ENCODE measurements around the gene CSTB. TPM values are rescaled to one million over a fixed set of nuclear protein-coding genes. Genes with fewer than 3 reads are reported as not detected.

CSTB gene
- total RNA-seq, 4 donors from 2014 or later: 375 to 700 (median 481) TPM

- Histone ChIP-seq H3K27me3 (no peaks in the 10 kb centered on the region), H3K4me1 (peaks cover 0 to 9% (median 0%) of the 10 kb centered on the region in 3 donors), H3K9me3 (no peaks in the 10 kb centered on the region), H3K36me3 (peaks cover 38 to 100% (median 56%) of the 10 kb centered on the region in 3 donors), H3K27ac (no peak overlapping the region), H3K4me3 (no peak overlapping the region)
- intact Hi-C loops (cut with DNase I): no loop called here
- no peak for TF ChIP-seq POLR2A (IDR thresholded peaks at IDR 0.05)
- TF ChIP-seq, protein P1, sequence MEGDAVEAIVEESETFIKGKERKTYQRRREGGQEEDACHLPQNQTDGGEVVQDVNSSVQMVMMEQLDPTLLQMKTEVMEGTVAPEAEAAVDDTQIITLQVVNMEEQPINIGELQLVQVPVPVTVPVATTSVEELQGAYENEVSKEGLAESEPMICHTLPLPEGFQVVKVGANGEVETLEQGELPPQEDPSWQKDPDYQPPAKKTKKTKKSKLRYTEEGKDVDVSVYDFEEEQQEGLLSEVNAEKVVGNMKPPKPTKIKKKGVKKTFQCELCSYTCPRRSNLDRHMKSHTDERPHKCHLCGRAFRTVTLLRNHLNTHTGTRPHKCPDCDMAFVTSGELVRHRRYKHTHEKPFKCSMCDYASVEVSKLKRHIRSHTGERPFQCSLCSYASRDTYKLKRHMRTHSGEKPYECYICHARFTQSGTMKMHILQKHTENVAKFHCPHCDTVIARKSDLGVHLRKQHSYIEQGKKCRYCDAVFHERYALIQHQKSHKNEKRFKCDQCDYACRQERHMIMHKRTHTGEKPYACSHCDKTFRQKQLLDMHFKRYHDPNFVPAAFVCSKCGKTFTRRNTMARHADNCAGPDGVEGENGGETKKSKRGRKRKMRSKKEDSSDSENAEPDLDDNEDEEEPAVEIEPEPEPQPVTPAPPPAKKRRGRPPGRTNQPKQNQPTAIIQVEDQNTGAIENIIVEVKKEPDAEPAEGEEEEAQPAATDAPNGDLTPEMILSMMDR (IDR thresholded peaks at IDR 0.05): no peak
- DNase-seq: no peak
- WGBS, 2 donors: 73 to 80% methylated on average over 18 to 19 of the region's 28 CpGs
These were observed 25.6 kb downstream of the CSTB start for GRCh38 chr21:43750339-43751033.

DNA sequence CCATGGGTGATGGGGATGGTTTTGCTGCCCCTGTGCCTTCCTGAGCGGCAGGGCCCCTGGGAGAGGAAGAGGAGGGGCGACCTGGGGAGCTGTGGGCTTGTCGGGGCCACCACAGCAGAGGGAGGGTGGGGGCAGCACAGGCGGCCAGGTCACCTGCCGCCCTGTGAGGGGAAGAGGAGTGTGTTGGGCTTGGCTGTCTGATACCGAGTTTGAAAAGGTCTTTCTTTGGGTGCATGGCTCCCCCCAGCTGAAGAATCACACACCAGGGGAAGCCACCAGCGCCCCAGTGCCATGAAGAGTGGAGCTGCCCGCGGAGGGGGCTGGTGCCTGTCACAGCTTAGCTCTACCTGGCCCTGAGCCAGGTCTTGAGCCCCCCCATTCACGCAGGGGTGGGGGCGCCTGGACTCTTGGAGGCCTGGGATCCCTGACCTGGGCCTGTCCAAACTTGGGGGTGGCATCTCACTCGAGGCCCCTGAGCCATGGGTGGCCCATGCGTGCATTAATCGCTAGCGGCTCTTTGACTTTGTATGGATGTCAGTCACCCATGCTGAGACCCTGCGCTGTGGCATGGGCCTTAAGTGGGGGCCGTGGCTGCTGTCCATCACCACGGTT lies 26.4 kb downstream of the CSTB start:
- WGBS, 2 donors: 77 to 100% methylated on average over 1 to 3 of the region's 18 CpGs
- no peak overlapping the region for H3K27ac ChIP-seq
- no peak overlapping the region for H3K4me3 ChIP-seq
- H3K9me3 ChIP-seq: no peaks in the 10 kb centered on the region
- H3K4me1 ChIP-seq: peaks cover 0 to 9% (median 0%) of the 10 kb centered on the region in 3 donors
- H3K36me3 ChIP-seq: peaks cover 36 to 100% (median 53%) of the 10 kb centered on the region in 3 donors
- no peaks in the 10 kb centered on the region for H3K27me3 ChIP-seq
- DNase-seq: no peak
- no peak for TF ChIP-seq POLR2A (IDR thresholded peaks at IDR 0.05)
- TF ChIP-seq, protein P1 (IDR thresholded peaks at IDR 0.05): no peak
- intact Hi-C loops (cut with DNase I): no loop called here

GRCh38 chr21:43748622-43749021 lies 27.5 kb downstream of the CSTB start:
- Histone ChIP-seq H3K4me3 (no peak overlapping the region), H3K36me3 (peaks cover 27 to 100% (median 48%) of the 10 kb centered on the region in 3 donors), H3K27me3 (no peaks in the 10 kb centered on the region), H3K27ac (no peak overlapping the region), H3K9me3 (no peaks in the 10 kb centered on the region), H3K4me1 (peaks cover 0 to 9% (median 0%) of the 10 kb centered on the region in 3 donors)
- WGBS, 2 donors: 89 to 91% methylated on average over 13 of the region's 17 CpGs
- no peak for DNase-seq
- intact Hi-C loops (cut with DNase I): no loop called here
- TF ChIP-seq, protein P1 (IDR thresholded peaks at IDR 0.05): no peak
- TF ChIP-seq POLR2A (IDR thresholded peaks at IDR 0.05): no peak

DNA sequence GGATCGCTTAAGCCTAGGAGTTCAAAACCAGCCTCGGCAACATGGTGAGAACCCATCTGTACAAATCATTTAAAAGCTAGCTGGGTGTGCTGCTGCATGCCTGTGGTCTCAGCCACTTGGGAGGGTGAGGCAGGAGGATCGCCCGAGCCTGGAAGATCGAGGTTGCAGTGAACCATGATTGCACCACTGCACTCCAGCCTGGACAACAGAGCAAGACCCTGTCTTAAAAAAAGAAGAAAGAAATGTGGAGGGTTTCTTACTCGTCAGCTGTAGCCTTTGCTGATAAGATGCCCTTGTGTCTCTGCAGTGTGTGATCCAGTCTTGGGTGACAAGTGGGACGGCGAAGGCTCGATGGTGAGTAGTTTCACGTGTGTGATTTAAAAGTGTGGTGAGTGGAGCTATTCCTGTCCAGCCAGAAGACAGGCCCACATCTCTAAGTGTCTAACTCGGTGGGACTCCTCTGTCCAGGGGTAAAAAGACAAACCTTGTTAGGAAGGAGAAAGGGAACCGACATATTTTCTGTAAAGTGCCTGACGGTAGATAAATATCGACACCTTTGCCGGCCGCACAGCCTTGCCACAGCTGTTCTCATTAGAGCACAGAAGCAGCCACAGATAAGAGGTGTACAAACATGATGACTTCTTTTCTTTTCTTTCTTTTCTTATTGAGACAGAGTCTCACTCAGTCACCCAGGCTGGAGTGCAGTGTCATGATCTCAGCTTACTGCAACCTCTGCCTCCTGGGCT lies 30.2 kb downstream of the CSTB start:
- TF ChIP-seq POLR2A (IDR thresholded peaks at IDR 0.05): no peak
- TF ChIP-seq, protein P1 (IDR thresholded peaks at IDR 0.05): no peak
- intact Hi-C loops (cut with DNase I): no loop called here
- WGBS, 2 donors: 93 to 94% methylated on average over 16 of the region's 16 CpGs
- Histone ChIP-seq H3K36me3 (peaks cover 10 to 95% (median 32%) of the 10 kb centered on the region in 3 donors), H3K4me3 (no peak overlapping the region), H3K4me1 (peaks cover 0 to 9% (median 0%) of the 10 kb centered on the region in 3 donors), H3K27me3 (no peaks in the 10 kb centered on the region), H3K9me3 (no peaks in the 10 kb centered on the region), H3K27ac (no peak overlapping the region)
- DNase-seq: no peak

- no peak overlapping the region for H3K4me3 ChIP-seq
- H3K27ac ChIP-seq: no peak overlapping the region
- DNase-seq: no peak
- H3K27me3 ChIP-seq: no peaks in the 10 kb centered on the region
- peaks cover 5 to 83% (median 28%) of the 10 kb centered on the region in 3 donors for H3K36me3 ChIP-seq
- H3K9me3 ChIP-seq: no peaks in the 10 kb centered on the region
- 91 to 96% methylated on average over 18 of the region's 18 CpGs for WGBS, 2 donors
- intact Hi-C loops (cut with DNase I): no loop called here
- peaks cover 0 to 21% (median 0%) of the 10 kb centered on the region in 3 donors for H3K4me1 ChIP-seq
- TF ChIP-seq POLR2A (IDR thresholded peaks at IDR 0.05): no peak
- TF ChIP-seq, protein P1 (IDR thresholded peaks at IDR 0.05): no peak
These were observed 31.4 kb downstream of the CSTB start for GRCh38 chr21:43744725-43745124.

All from esophagus squamous epithelium (tissue), 5 donors.